DND-41 (cell line): ENCODE data around the gene KHDC4.

Experiments
- CTCF ChIP-seq: IDR thresholded peaks from 2 replicates; pipeline ENCODE4 v1.5.1; 2012; ENCODE audit warnings: borderline replicate concordance, low read length, moderate library complexity, mild to moderate bottlenecking; ENCODE audit not compliant: poor library complexity, severe bottlenecking; ENCODE audit errors: extremely low read depth
- EZH2 ChIP-seq: IDR thresholded peaks from 3 replicates; pipeline ENCODE4 v1.6.1; 2012; ENCODE audit warnings: borderline replicate concordance, low read depth, mild to moderate bottlenecking, moderate library complexity, low read length, inconsistent platforms; ENCODE audit not compliant: severe bottlenecking

GRCh38 chr1:155898888-155899287 lies 35.3 kb downstream of the KHDC4 start:
- TF ChIP-seq CTCF (no peak), EZH2 (no peak)
